Testis (tissue), 2 donors: ENCODE data around the gene AMZ1.
"Not testable (repeated sequence)": the region's sequence is repeated elsewhere in the genome, so short reads cannot be mapped to it uniquely, and the experiment has no call there.

ENCODE experiments used
- CTCF ChIP-seq, 3 experiments: fragments of 450-650 bp in 2 of 3; fragments of 200-600 bp in 1 of 3; sonication (generic) in 1 of 3; IDR thresholded peaks; one replicate each; pipeline ENCODE4 v1.5.1; 2016 to 2019; ENCODE audit warnings: antibody characterized with exemption in 3 of 3, mild to moderate bottlenecking in 2 of 3, moderate library complexity in 1 of 3
- POLR2A ChIP-seq: fragments of 450-650 bp; IDR thresholded peaks from one replicate; pipeline ENCODE4 v1.6.1; 2017; ENCODE audit warnings: antibody characterized with exemption, mild to moderate bottlenecking, moderate library complexity

GRCh38 chr7:2694122-2694436, 6.1 kb downstream of the AMZ1 start:
- not testable (repeated sequence) for TF ChIP-seq CTCF (IDR thresholded peaks at IDR 0.05); POLR2A
